IMR-90 (cell line): ENCODE measurements around the gene TREM1. TPM values are rescaled to one million over a fixed set of nuclear protein-coding genes. Genes with fewer than 3 reads are reported as not detected.

Experiments used
- ATAC-seq: fragments of 200-7000 bp; cut with Tn5 transposase; 2 replicates; pipeline ENCODE4 v1.9.1; 2020; ENCODE audit warnings: low read depth, mild to moderate bottlenecking, moderate library complexity
- BruUV-seq: library from RNA; stranded (reverse); fragments of 400-500 nt; replicated peaks from 2 replicates; lab custom pipeline; 2021; lab: Mats Ljungman, UMichigan
- CTCF ChIA-PET: fragments of 300-600 bp; formaldehyde crosslinking; extraction: SDS; loops from one replicate; lab custom pipeline; 2021; ENCODE audit warnings: antibody characterized with exemption; lab: Yijun Ruan, JAX
- POLR2A ChIA-PET: fragments of 300-600 bp; sonication (Branson Sonifier 250); formaldehyde crosslinking; loops from one replicate; lab custom pipeline; 2022; ENCODE audit warnings: antibody characterized with exemption; ENCODE audit not compliant: unreplicated experiment; lab: Charles Lee
- DNase-seq: peaks from one replicate; pipeline ENCODE4 v3.0.0; 2013
- H2AFZ ChIP-seq: replicated peaks from 2 replicates; pipeline ENCODE3; 2013; ENCODE audit warnings: low read length, mild to moderate bottlenecking; ENCODE audit not compliant: poor library complexity
- H2AK5ac ChIP-seq: 2 replicates; pipeline ENCODE4 v1.6.1; 2013; ENCODE audit warnings: low read depth, low read length, inconsistent platforms
- H2AK9ac ChIP-seq: replicated peaks from 2 replicates; pipeline ENCODE3; 2013; ENCODE audit warnings: mild to moderate bottlenecking, low read depth, low read length, moderate library complexity; ENCODE audit not compliant: poor library complexity
- H2BK120ac ChIP-seq: 2 replicates; pipeline ENCODE4 v1.6.1; 2013; ENCODE audit warnings: low read depth, low read length, inconsistent platforms
- H2BK15ac ChIP-seq: 3 replicates; pipeline ENCODE4 v1.6.1; 2013; ENCODE audit warnings: low read depth, low read length, inconsistent platforms
- H2BK20ac ChIP-seq: 2 replicates; pipeline ENCODE4 v1.6.1; 2013; ENCODE audit warnings: low read depth, mild to moderate bottlenecking, inconsistent platforms, low read length, moderate library complexity
- H2BK5ac ChIP-seq: 2 replicates; pipeline ENCODE4 v1.6.1; 2013; ENCODE audit warnings: mild to moderate bottlenecking, low read depth, low read length, inconsistent platforms; ENCODE audit not compliant: poor library complexity, severe bottlenecking
- H3K14ac ChIP-seq: replicated peaks from 2 replicates; pipeline ENCODE4 v1.6.1; 2013; ENCODE audit warnings: low read depth, low read length, inconsistent platforms
- H3K18ac ChIP-seq: 2 replicates; pipeline ENCODE4 v1.6.1; 2013; ENCODE audit warnings: low read depth, low read length, control low read depth
- H3K23ac ChIP-seq: 2 replicates; pipeline ENCODE4 v1.6.1; 2013; ENCODE audit warnings: low read depth, low read length, inconsistent platforms
- H3K27ac ChIP-seq: 2 replicates; pipeline ENCODE4 v1.5.1; 2013; ENCODE audit warnings: mild to moderate bottlenecking, control low read depth, low read length; ENCODE audit not compliant: insufficient read depth
- H3K27me3 ChIP-seq: 2 replicates; pipeline ENCODE4 v1.6.1; 2013; ENCODE audit warnings: low read length; ENCODE audit not compliant: control insufficient read depth, insufficient read depth
- H3K36me3 ChIP-seq: 2 replicates; pipeline ENCODE4 v1.6.1; 2013; ENCODE audit warnings: low read length, mixed read lengths; ENCODE audit not compliant: control insufficient read depth, insufficient read depth
- H3K4ac ChIP-seq: 2 replicates; pipeline ENCODE4 v1.6.1; 2013; ENCODE audit warnings: low read depth, low read length, inconsistent platforms
- H3K4me1 ChIP-seq: 2 replicates; pipeline ENCODE4 v1.6.1; 2013; ENCODE audit warnings: low read length, mixed read lengths; ENCODE audit not compliant: control insufficient read depth, insufficient read depth
- H3K4me2 ChIP-seq: 2 replicates; pipeline ENCODE4 v1.6.1; 2013; ENCODE audit warnings: low read depth, mild to moderate bottlenecking, control low read depth, low read length, moderate library complexity
- H3K4me3 ChIP-seq: 2 replicates; pipeline ENCODE4 v1.5.1; 2013; ENCODE audit warnings: low read depth, mild to moderate bottlenecking, control low read depth, low read length, moderate library complexity; ENCODE audit not compliant: insufficient read depth
- H3K56ac ChIP-seq: 2 replicates; pipeline ENCODE4 v1.6.1; 2013; ENCODE audit warnings: low read length, inconsistent platforms; ENCODE audit not compliant: insufficient read depth; ENCODE audit errors: extremely low read depth
- H3K79me1 ChIP-seq, 2 experiments: 2 replicates each; pipeline ENCODE4 v1.6.1; 2013; ENCODE audit warnings: low read length in 2 of 2, inconsistent platforms in 1 of 2, low read depth in 1 of 2
- H3K9ac ChIP-seq: 2 replicates; pipeline ENCODE4 v1.6.1; 2013; ENCODE audit warnings: low read depth, low read length, control low read depth
- H3K9me1 ChIP-seq: 2 replicates; pipeline ENCODE4 v1.6.1; 2013; ENCODE audit warnings: low read length, inconsistent platforms; ENCODE audit not compliant: insufficient read depth
- H3K9me3 ChIP-seq: 2 replicates; pipeline ENCODE4 v1.6.1; 2013; ENCODE audit warnings: low read length; ENCODE audit not compliant: control insufficient read depth, insufficient read depth
- H4K20me1 ChIP-seq: 2 replicates; pipeline ENCODE4 v1.6.1; 2013; ENCODE audit warnings: low read length, inconsistent platforms; ENCODE audit not compliant: insufficient read depth
- H4K5ac ChIP-seq: 2 replicates; pipeline ENCODE4 v1.6.1; 2013; ENCODE audit warnings: mild to moderate bottlenecking, low read depth, low read length, control low read depth
- H4K8ac ChIP-seq, 2 experiments: 2 replicates each; pipeline ENCODE4 v1.6.1; 2013; ENCODE audit warnings: low read depth in 2 of 2, low read length in 2 of 2, control low read depth in 1 of 2, inconsistent platforms in 1 of 2
- H4K91ac ChIP-seq: 2 replicates; pipeline ENCODE4 v1.6.1; 2013; ENCODE audit warnings: low read depth, low read length, inconsistent platforms; ENCODE audit not compliant: insufficient read depth
- BHLHE40 ChIP-seq: fragments of 150-350 bp; IDR thresholded peaks from 2 replicates; pipeline ENCODE4 v1.6.1; 2016; ENCODE audit warnings: mild to moderate bottlenecking, low read depth, low read length
- CEBPB ChIP-seq: IDR thresholded peaks from 2 replicates; pipeline ENCODE4 v1.6.1; 2012; ENCODE audit warnings: low read depth, low read length, improper control_type of control experiment
- FOS ChIP-seq: fragments of 150-350 bp; IDR thresholded peaks from 2 replicates; pipeline ENCODE4 v1.6.1; 2016; ENCODE audit warnings: low read depth, low read length
- MAFK ChIP-seq: IDR thresholded peaks from 2 replicates; pipeline ENCODE4 v1.6.1; 2012; ENCODE audit warnings: low read depth, low read length, improper control_type of control experiment
- MAZ ChIP-seq: IDR thresholded peaks from 2 replicates; pipeline ENCODE4 v1.6.1; 2012; ENCODE audit warnings: low read depth, mild to moderate bottlenecking, low read length, improper control_type of control experiment, moderate library complexity, borderline replicate concordance
- MXI1 ChIP-seq: IDR thresholded peaks from 2 replicates; pipeline ENCODE4 v1.6.1; 2012; ENCODE audit warnings: low read depth, mild to moderate bottlenecking, low read length, moderate library complexity, borderline replicate concordance
- NFE2L2 ChIP-seq: fragments of 150-350 bp; IDR thresholded peaks from 2 replicates; pipeline ENCODE4 v1.6.1; 2016; ENCODE audit warnings: low read depth, mild to moderate bottlenecking, low read length
- POLR2A ChIP-seq: IDR thresholded peaks from 2 replicates; pipeline ENCODE4 v1.6.1; 2012; ENCODE audit warnings: mild to moderate bottlenecking, low read depth, low read length
- RAD21 ChIP-seq: IDR thresholded peaks from 2 replicates; pipeline ENCODE4 v1.6.1; 2012; ENCODE audit warnings: low read length, improper control_type of control experiment
- RCOR1 ChIP-seq: IDR thresholded peaks from 2 replicates; pipeline ENCODE4 v1.6.1; 2012; ENCODE audit warnings: mild to moderate bottlenecking, low read length, improper control_type of control experiment; ENCODE audit not compliant: insufficient replicate concordance
- RFX5 ChIP-seq: IDR thresholded peaks from 2 replicates; pipeline ENCODE4 v1.8.0; 2012; ENCODE audit warnings: low read depth, mild to moderate bottlenecking, low read length, moderate library complexity
- SMC3 ChIP-seq: fragments of 150-350 bp; IDR thresholded peaks from 2 replicates; pipeline ENCODE4 v1.6.1; 2016; ENCODE audit warnings: low read depth, mild to moderate bottlenecking, antibody characterized with exemption, low read length, moderate library complexity
- WGBS, 2 experiments: methylation state at CpG; one replicate each; pipeline versions ENCODE4 v1.1.5 to v1.1.7; 2013; ENCODE audit warnings: missing lambda C conversion rate in 2 of 2; ENCODE audit not compliant: insufficient read length in 1 of 2; ENCODE audit errors: extremely low coverage in 2 of 2; 5-methylcytosine and 5-hydroxymethylcytosine counted together
- dilution Hi-C: fragments of 300-500 bp; cut with HindIII; formaldehyde crosslinking; loops from one replicate; pipeline ENCODE4 v1.14.3; 2018; ENCODE audit warnings: low sequenced_read_pairs; ENCODE audit not compliant: unreplicated experiment
- in situ Hi-C: fragments of 300-500 bp; cut with MboI; formaldehyde crosslinking; loops from 3 replicates; pipeline ENCODE4 v1.14.3; 2019; ENCODE audit warnings: low sequenced_read_pairs, inconsistent platforms, mixed read lengths
- intact Hi-C: fragments of 100-400 bp; cut with micrococcal nuclease; formaldehyde crosslinking; loops from 2 replicates; pipeline ENCODE4 v1.10.0; 2022
- polyA plus RNA-seq, 3 experiments: library from polyadenylated mRNA; depleted of rRNA; stranded (reverse); fragments of >200 nt; gene quantifications; 2 replicates each; pipeline ENCODE4 v1.2.3, GENCODE V29; 2012; ENCODE audit warnings: low replicate concordance in 1 of 3
- total RNA-seq: library from RNA; depleted of rRNA; stranded (reverse); fragments of >200 nt; gene quantifications from 2 replicates; pipeline ENCODE4 v1.2.3, GENCODE V29; 2012
- TF ChIP-seq, protein P1 (sequence below): conservative IDR thresholded peaks from 2 replicates; pipeline ENCODE4 v1.5.1; 2012; ENCODE audit warnings: mild to moderate bottlenecking, low read depth, low read length, improper control_type of control experiment
- TF ChIP-seq, protein P2 (sequence below): fragments of 150-350 bp; IDR thresholded peaks from 2 replicates; pipeline ENCODE4 v1.6.1; 2016; ENCODE audit warnings: low read depth, mild to moderate bottlenecking, low read length, moderate library complexity, borderline replicate concordance
- TF ChIP-seq, protein P3 (sequence below): fragments of 150-350 bp; IDR thresholded peaks from 2 replicates; pipeline ENCODE4 v1.6.1; 2017; ENCODE audit warnings: mild to moderate bottlenecking, antibody characterized with exemption, low read length, low read depth

The TREM1 gene
- total and polyA plus RNA-seq, 2 of the 4 experiments (the other 2 are of a cell fraction): not detected

DNA sequence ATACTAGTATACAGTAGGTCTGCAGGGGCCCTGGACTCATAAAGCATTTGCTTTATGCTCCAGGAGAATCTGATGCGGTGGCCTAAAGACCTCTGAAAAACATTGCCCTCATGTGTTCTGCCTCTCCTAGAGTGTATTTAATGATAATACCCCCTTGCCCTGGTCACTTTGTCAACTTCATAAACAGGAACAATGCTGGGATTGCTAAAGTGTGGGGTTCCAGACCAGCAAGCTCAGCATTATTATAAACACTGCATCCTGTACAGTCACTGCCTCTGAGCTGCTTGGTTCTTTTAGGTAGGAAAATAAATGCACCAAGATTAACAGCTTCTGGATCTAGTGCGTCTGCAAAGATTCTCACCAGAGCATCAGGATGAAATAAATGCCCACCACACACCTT, 12.2 kb downstream of the TREM1 start:
- no peak for DNase-seq
- H2BK5ac ChIP-seq: no peak overlapping the region
- H3K18ac ChIP-seq: no peak overlapping the region
- H3K27me3 ChIP-seq: peaks cover 14% of the 10 kb centered on the region
- H3K14ac ChIP-seq: no peak overlapping the region
- no peak overlapping the region for H2BK120ac ChIP-seq
- H3K4me2 ChIP-seq: no peak overlapping the region
- dilution Hi-C loops (no loop called here), intact Hi-C loops (no loop called here), in situ Hi-C loops (no loop called here)
- H3K79me1 ChIP-seq: no peaks in the 10 kb centered on the region
- ChIA-PET POLR2A (no interaction called here), CTCF (no interaction called here)
- ATAC-seq: no peak
- no peak overlapping the region for H3K4me3 ChIP-seq
- H3K23ac ChIP-seq: no peak overlapping the region
- BruUV-seq: no TSS peak
- H3K4me1 ChIP-seq: no peaks in the 10 kb centered on the region
- TF ChIP-seq MAZ (no peak), RAD21 (no peak), SMC3 (no peak), MAFK (no peak), BHLHE40 (no peak), CEBPB (no peak), RCOR1 (no peak), MXI1 (no peak), RFX5 (no peak), FOS (no peak), POLR2A (no peak), NFE2L2 (no peak)
- TF ChIP-seq, protein P1, sequence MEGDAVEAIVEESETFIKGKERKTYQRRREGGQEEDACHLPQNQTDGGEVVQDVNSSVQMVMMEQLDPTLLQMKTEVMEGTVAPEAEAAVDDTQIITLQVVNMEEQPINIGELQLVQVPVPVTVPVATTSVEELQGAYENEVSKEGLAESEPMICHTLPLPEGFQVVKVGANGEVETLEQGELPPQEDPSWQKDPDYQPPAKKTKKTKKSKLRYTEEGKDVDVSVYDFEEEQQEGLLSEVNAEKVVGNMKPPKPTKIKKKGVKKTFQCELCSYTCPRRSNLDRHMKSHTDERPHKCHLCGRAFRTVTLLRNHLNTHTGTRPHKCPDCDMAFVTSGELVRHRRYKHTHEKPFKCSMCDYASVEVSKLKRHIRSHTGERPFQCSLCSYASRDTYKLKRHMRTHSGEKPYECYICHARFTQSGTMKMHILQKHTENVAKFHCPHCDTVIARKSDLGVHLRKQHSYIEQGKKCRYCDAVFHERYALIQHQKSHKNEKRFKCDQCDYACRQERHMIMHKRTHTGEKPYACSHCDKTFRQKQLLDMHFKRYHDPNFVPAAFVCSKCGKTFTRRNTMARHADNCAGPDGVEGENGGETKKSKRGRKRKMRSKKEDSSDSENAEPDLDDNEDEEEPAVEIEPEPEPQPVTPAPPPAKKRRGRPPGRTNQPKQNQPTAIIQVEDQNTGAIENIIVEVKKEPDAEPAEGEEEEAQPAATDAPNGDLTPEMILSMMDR: no peak
- TF ChIP-seq, protein P2, sequence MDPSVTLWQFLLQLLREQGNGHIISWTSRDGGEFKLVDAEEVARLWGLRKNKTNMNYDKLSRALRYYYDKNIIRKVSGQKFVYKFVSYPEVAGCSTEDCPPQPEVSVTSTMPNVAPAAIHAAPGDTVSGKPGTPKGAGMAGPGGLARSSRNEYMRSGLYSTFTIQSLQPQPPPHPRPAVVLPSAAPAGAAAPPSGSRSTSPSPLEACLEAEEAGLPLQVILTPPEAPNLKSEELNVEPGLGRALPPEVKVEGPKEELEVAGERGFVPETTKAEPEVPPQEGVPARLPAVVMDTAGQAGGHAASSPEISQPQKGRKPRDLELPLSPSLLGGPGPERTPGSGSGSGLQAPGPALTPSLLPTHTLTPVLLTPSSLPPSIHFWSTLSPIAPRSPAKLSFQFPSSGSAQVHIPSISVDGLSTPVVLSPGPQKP: no peak
- TF ChIP-seq, protein P3, sequence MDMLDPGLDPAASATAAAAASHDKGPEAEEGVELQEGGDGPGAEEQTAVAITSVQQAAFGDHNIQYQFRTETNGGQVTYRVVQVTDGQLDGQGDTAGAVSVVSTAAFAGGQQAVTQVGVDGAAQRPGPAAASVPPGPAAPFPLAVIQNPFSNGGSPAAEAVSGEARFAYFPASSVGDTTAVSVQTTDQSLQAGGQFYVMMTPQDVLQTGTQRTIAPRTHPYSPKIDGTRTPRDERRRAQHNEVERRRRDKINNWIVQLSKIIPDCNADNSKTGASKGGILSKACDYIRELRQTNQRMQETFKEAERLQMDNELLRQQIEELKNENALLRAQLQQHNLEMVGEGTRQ: no peak
- H4K91ac ChIP-seq: no peak overlapping the region
- H4K8ac ChIP-seq: no peak overlapping the region
- H2BK20ac ChIP-seq: no peak overlapping the region
- no peak overlapping the region for H2AFZ ChIP-seq
- H3K9me1 ChIP-seq: no peaks in the 10 kb centered on the region
- H4K5ac ChIP-seq: no peak overlapping the region
- H3K56ac ChIP-seq: no peak overlapping the region
- no CpG with 5 or more reads among the region's 2 CpGs for WGBS, 2 experiments
- no peaks in the 10 kb centered on the region for H3K36me3 ChIP-seq
- no peak overlapping the region for H2AK9ac ChIP-seq
- no peaks in the 10 kb centered on the region for H3K9me3 ChIP-seq
- no peak overlapping the region for H3K27ac ChIP-seq
- no peak overlapping the region for H3K4ac ChIP-seq
- no peak overlapping the region for H2AK5ac ChIP-seq
- no peaks in the 10 kb centered on the region for H4K20me1 ChIP-seq
- no peak overlapping the region for H2BK15ac ChIP-seq
- H3K9ac ChIP-seq: no peak overlapping the region
